OCI-LY1 (cell line): ENCODE data around the gene TRIM77.
"Not testable (repeated sequence)": the region's sequence is repeated elsewhere in the genome, so short reads cannot be mapped to it uniquely, and the experiment has no call there.

Experiments used
- H2AFZ ChIP-seq: fragments of 200-600 bp; sonication (generic), shearing (Covaris generic); 2 replicates; pipeline ENCODE4 v1.6.0; 2014; ENCODE audit warnings: antibody characterized with exemption, mild to moderate bottlenecking, low read length
- H3F3A ChIP-seq: fragments of 200-600 bp; sonication (generic), shearing (Covaris generic); 2 replicates; pipeline ENCODE4 v1.6.0; 2014; ENCODE audit warnings: mild to moderate bottlenecking, antibody characterized with exemption, low read length, moderate library complexity; ENCODE audit not compliant: insufficient read depth
- H3K27ac ChIP-seq: fragments of 200-600 bp; sonication (generic); 2 replicates; pipeline ENCODE4 v1.5.1; 2014; ENCODE audit warnings: low read length, mixed run types, mild to moderate bottlenecking, low read depth; ENCODE audit not compliant: poor library complexity, severe bottlenecking
- H3K27me3 ChIP-seq: fragments of 200-600 bp; sonication (generic); 2 replicates; pipeline ENCODE4 v1.6.0; 2014; ENCODE audit warnings: antibody characterized with exemption, mild to moderate bottlenecking, low read length, moderate library complexity; ENCODE audit not compliant: insufficient read depth
- H3K36me3 ChIP-seq: fragments of 200-600 bp; sonication (generic); 2 replicates; pipeline ENCODE4 v1.6.1; 2014; ENCODE audit warnings: mild to moderate bottlenecking, antibody characterized with exemption, low read length, moderate library complexity, mixed read lengths; ENCODE audit not compliant: insufficient read depth
- H3K4me1 ChIP-seq: fragments of 200-600 bp; sonication (generic); 2 replicates; pipeline ENCODE4 v1.5.1; 2014; ENCODE audit warnings: mild to moderate bottlenecking, low read length, moderate library complexity; ENCODE audit not compliant: insufficient read depth, severe bottlenecking
- H3K4me2 ChIP-seq: fragments of 200-600 bp; sonication (generic), shearing (Covaris generic); 2 replicates; pipeline ENCODE4 v1.6.1; 2014; ENCODE audit warnings: low read length
- H3K4me3 ChIP-seq: fragments of 200-600 bp; sonication (generic); 2 replicates; pipeline ENCODE4 v1.5.1; 2014; ENCODE audit warnings: low read length, low read depth, mild to moderate bottlenecking, mixed read lengths; ENCODE audit not compliant: poor library complexity, severe bottlenecking
- H3K79me2 ChIP-seq: fragments of 200-600 bp; shearing (Covaris generic); 2 replicates; pipeline ENCODE4 v1.6.1; 2016; ENCODE audit warnings: mixed run types, low read length, mixed read lengths; ENCODE audit not compliant: insufficient read depth
- H3K9ac ChIP-seq: fragments of 200-600 bp; sonication (generic), shearing (Covaris generic); 2 replicates; pipeline ENCODE4 v1.6.1; 2014; ENCODE audit warnings: mild to moderate bottlenecking, low read length, mixed read lengths
- H3K9me2 ChIP-seq: fragments of 200-600 bp; sonication (generic), shearing (Covaris generic); 2 replicates; pipeline ENCODE4 v1.6.1; 2014; ENCODE audit warnings: low read depth, mild to moderate bottlenecking, low read length, mixed read lengths
- H3K9me3 ChIP-seq: fragments of 200-600 bp; shearing (Covaris generic); 2 replicates; pipeline ENCODE4 v1.6.1; 2014; ENCODE audit warnings: low read length, mixed read lengths
- H4K20me1 ChIP-seq: fragments of 200-600 bp; sonication (generic), shearing (Covaris generic); 2 replicates; pipeline ENCODE4 v1.6.0; 2016; ENCODE audit warnings: mild to moderate bottlenecking, low read length; ENCODE audit not compliant: insufficient read depth
- EZH2 ChIP-seq: fragments of 200-600 bp; sonication (generic), shearing (Covaris generic); IDR thresholded peaks from 2 replicates; pipeline ENCODE4 v1.8.0; 2017; ENCODE audit warnings: borderline replicate concordance, mixed run types, mild to moderate bottlenecking, antibody characterized with exemption, low read length, moderate library complexity, mixed read lengths
- TF ChIP-seq, protein P1 (sequence below): fragments of 200-600 bp; sonication (generic), shearing (Covaris generic); IDR thresholded peaks from 2 replicates; pipeline ENCODE4 v1.5.1; 2017; ENCODE audit warnings: mild to moderate bottlenecking, antibody characterized with exemption, low read length, moderate library complexity, mixed read lengths

TRIM77 gene

DNA sequence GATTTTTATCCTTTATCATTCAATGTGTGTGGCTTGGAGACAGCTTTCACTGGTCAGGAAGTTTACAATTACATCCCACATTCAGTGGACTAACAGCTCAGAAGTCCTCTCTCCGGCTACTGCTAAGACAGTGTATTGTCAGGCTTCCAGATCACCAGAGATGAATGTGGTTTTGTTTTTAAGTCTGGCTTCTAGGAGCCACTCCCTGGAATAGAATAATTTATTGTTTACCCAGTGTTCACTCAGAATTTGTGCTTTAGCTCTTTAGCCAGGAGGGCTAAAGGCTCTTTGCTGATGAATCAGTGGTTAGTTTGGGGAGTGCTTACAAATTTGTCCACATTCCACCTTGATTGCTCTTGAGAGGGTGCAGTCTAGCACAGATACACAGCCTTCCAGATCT is 26.5 kb downstream of the TRIM77 start:
- H3K36me3 ChIP-seq, result no peaks in the 10 kb centered on the region
- H4K20me1 ChIP-seq, result no peaks in the 10 kb centered on the region
- no peaks in the 10 kb centered on the region for H3K4me1 ChIP-seq
- TF ChIP-seq EZH2, result no peak
- TF ChIP-seq, protein P1, sequence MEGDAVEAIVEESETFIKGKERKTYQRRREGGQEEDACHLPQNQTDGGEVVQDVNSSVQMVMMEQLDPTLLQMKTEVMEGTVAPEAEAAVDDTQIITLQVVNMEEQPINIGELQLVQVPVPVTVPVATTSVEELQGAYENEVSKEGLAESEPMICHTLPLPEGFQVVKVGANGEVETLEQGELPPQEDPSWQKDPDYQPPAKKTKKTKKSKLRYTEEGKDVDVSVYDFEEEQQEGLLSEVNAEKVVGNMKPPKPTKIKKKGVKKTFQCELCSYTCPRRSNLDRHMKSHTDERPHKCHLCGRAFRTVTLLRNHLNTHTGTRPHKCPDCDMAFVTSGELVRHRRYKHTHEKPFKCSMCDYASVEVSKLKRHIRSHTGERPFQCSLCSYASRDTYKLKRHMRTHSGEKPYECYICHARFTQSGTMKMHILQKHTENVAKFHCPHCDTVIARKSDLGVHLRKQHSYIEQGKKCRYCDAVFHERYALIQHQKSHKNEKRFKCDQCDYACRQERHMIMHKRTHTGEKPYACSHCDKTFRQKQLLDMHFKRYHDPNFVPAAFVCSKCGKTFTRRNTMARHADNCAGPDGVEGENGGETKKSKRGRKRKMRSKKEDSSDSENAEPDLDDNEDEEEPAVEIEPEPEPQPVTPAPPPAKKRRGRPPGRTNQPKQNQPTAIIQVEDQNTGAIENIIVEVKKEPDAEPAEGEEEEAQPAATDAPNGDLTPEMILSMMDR, result no peak
- no peak overlapping the region for H2AFZ ChIP-seq
- no peak overlapping the region for H3K4me2 ChIP-seq
- no peaks in the 10 kb centered on the region for H3K9me2 ChIP-seq
- H3F3A ChIP-seq, result no peaks in the 10 kb centered on the region
- H3K4me3 ChIP-seq, result no peak overlapping the region
- H3K79me2 ChIP-seq, result no peaks in the 10 kb centered on the region
- H3K9me3 ChIP-seq, result no peaks in the 10 kb centered on the region
- H3K9ac ChIP-seq, result no peak overlapping the region
- H3K27me3 ChIP-seq, result no peaks in the 10 kb centered on the region
- no peak overlapping the region for H3K27ac ChIP-seq

DNA sequence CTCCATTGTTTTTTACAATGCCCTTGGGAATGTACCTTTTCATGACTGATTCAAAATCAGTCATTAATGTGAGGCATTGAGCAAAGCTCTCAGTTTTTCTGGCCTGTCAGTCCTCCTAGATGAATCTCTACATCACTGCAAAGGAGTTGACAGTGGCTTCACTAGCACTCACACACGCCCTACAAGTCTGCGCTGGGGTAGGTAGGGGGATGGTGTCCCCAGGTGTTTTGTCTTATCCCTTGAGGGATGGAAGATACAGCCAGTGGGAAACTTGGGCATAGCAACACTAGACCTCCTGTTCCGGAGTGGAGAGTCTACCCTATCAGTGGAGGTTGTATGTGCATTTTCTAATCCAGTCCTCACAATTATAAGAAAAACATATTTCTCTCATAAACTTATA is 27.0 kb downstream of the TRIM77 start:
- Histone ChIP-seq H3K4me2 (no peak overlapping the region), H3K9me3 (no peaks in the 10 kb centered on the region), H2AFZ (no peak overlapping the region), H3F3A (no peaks in the 10 kb centered on the region), H3K27me3 (no peaks in the 10 kb centered on the region), H3K4me1 (no peaks in the 10 kb centered on the region), H3K9ac (no peak overlapping the region), H3K36me3 (no peaks in the 10 kb centered on the region), H3K27ac (no peak overlapping the region), H4K20me1 (no peaks in the 10 kb centered on the region), H3K79me2 (no peaks in the 10 kb centered on the region), H3K9me2 (no peaks in the 10 kb centered on the region), H3K4me3 (no peak overlapping the region)
- TF ChIP-seq EZH2, result no peak
- TF ChIP-seq, protein P1, result no peak

DNA sequence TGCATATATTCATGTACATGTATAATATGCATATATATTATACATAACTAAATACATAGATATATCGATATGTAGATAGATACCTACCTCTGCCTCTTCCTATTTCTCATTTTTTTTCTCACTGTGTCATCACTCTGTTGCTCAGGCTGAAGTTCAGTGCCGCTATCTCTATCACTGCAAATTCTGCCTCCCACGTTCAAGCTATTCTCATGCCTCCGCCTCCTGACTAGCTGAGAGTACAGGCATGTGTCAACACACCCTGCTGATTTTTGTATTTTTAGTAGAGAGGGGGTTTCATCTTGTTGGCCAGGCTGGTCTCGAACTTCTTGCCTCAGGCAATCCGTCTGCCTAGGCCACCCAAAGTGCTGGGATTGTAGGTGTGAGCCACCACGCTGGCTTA is 31.3 kb downstream of the TRIM77 start:
- H3F3A ChIP-seq, H3K27ac ChIP-seq, H3K9me2 ChIP-seq, H3K9me3 ChIP-seq, H3K9ac ChIP-seq, H3K27me3 ChIP-seq, H4K20me1 ChIP-seq, H3K36me3 ChIP-seq, H3K4me3 ChIP-seq, H3K4me1 ChIP-seq, H3K79me2 ChIP-seq, H3K4me2 ChIP-seq, H2AFZ ChIP-seq: not testable (repeated sequence)

- H3K36me3 ChIP-seq, H3F3A ChIP-seq, H3K9ac ChIP-seq, H3K4me2 ChIP-seq, H3K79me2 ChIP-seq, H3K27me3 ChIP-seq, H3K27ac ChIP-seq, H2AFZ ChIP-seq, H4K20me1 ChIP-seq, H3K9me2 ChIP-seq, H3K9me3 ChIP-seq, H3K4me3 ChIP-seq, H3K4me1 ChIP-seq: not testable (repeated sequence)
Observed at GRCh38 chr11:89744158-89744557, 34.1 kb downstream of the TRIM77 start.

DNA sequence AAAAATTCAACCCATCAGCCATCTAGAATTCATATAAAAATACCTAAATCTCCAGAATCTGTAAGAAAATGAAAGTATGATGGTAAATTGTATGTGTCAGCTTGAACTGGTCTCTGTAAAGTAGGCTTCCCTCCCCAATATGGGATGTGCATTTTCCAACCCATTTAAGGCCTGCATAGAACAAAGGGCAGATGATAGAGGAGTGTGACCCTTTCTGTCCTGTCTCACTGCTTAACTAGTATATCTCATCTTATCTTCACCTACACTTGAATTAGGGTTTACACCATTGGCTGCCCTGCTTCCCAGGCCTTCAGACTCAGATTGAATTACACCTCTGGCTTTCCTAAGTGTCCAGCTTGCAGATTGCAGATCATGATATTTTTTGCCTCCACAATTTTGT is 40.7 kb downstream of the TRIM77 start:
- H3K9me2 ChIP-seq, H2AFZ ChIP-seq, H3F3A ChIP-seq, H3K4me2 ChIP-seq, H3K9ac ChIP-seq, H3K36me3 ChIP-seq, H3K27ac ChIP-seq, H3K4me1 ChIP-seq, H3K9me3 ChIP-seq, H3K27me3 ChIP-seq, H3K79me2 ChIP-seq, H4K20me1 ChIP-seq, H3K4me3 ChIP-seq: not testable (repeated sequence)
